Stimulated activated CD4-positive, alpha-beta T cell treated with anti-CD3 and anti-CD28 coated beads, Interleukin-1b, Interleukin-23, amount 100 ng/mL, for 48 hours (primary cell): ENCODE results near the gene MOCS1.
"Not testable (repeated sequence)": the region's sequence is repeated elsewhere in the genome, so short reads cannot be mapped to it uniquely, and the experiment has no call there.

Experiments
- DNase-seq: peaks from one replicate; pipeline ENCODE4 v3.0.0-alpha.2; 2020

The MOCS1 gene

GRCh38 chr6:39934131-39934757, at the start of gene MOCS1:
TSS of gene MOCS1 (minus strand) at chr6:39934462. CDS start at chr6:39934417, 45 bp downstream.
- peak; percentile 45 for DNase-seq

- no peak for DNase-seq
Measured at GRCh38 chr6:39984051-39984450, 49.8 kb upstream of the MOCS1 start.

GRCh38 chr6:39983193-39983592, 48.9 kb upstream of the MOCS1 start:
- DNase-seq: no peak

GRCh38 chr6:39982720-39983119, 48.5 kb upstream of the MOCS1 start:
- no peak for DNase-seq

GRCh38 chr6:39980839-39981580, 46.7 kb upstream of the MOCS1 start:
- DNase-seq: no peak

- DNase-seq: no peak
Measured at GRCh38 chr6:39979461-39980328, 45.4 kb upstream of the MOCS1 start.

- DNase-seq: no peak
Measured at GRCh38 chr6:39978240-39978639, 44.0 kb upstream of the MOCS1 start.

GRCh38 chr6:39973661-39974060, 39.4 kb upstream of the MOCS1 start:
- no peak for DNase-seq

- DNase-seq: not testable (repeated sequence)
Measured at GRCh38 chr6:39972717-39973116, 38.5 kb upstream of the MOCS1 start.

- DNase-seq: not testable (repeated sequence)
Measured at GRCh38 chr6:39971131-39971530, 36.9 kb upstream of the MOCS1 start.

- DNase-seq: no peak
Measured at GRCh38 chr6:39965751-39966150, 31.5 kb upstream of the MOCS1 start.

- DNase-seq: no peak
Measured at GRCh38 chr6:39964530-39964929, 30.3 kb upstream of the MOCS1 start.

GRCh38 chr6:39964094-39964493, 29.8 kb upstream of the MOCS1 start:
- no peak for DNase-seq

- DNase-seq: no peak
Measured at GRCh38 chr6:39962831-39963230, 28.6 kb upstream of the MOCS1 start.

GRCh38 chr6:39961178-39961577, 26.9 kb upstream of the MOCS1 start:
- DNase-seq: no peak

GRCh38 chr6:39958947-39959346, 24.7 kb upstream of the MOCS1 start:
- no peak for DNase-seq

- no peak for DNase-seq
Measured at GRCh38 chr6:39956936-39957335, 22.7 kb upstream of the MOCS1 start.

GRCh38 chr6:39953076-39953618, 18.9 kb upstream of the MOCS1 start:
- DNase-seq: no peak

GRCh38 chr6:39952167-39952566, 17.9 kb upstream of the MOCS1 start:
- no peak for DNase-seq

- DNase-seq: no peak
Measured at GRCh38 chr6:39951716-39952115, 17.5 kb upstream of the MOCS1 start.

- no peak for DNase-seq
Measured at GRCh38 chr6:39951191-39951590, 16.9 kb upstream of the MOCS1 start.

GRCh38 chr6:39950125-39950720, 16.0 kb upstream of the MOCS1 start:
- no peak for DNase-seq
